OCI-LY7 (cell line): ENCODE results near the gene CMTM4.

Source experiments
- EZH2phosphoT487 ChIP-seq: fragments of 200-600 bp; sonication (generic); IDR thresholded peaks from 2 replicates; pipeline ENCODE4 v1.6.1; 2018; ENCODE audit warnings: low read depth, borderline replicate concordance, mild to moderate bottlenecking, mixed run types, antibody characterized with exemption, low read length, moderate library complexity, mixed read lengths
- TF ChIP-seq, protein P1 (sequence below): fragments of 200-600 bp; sonication (generic); conservative IDR thresholded peaks from 2 replicates; pipeline ENCODE4 v1.5.1; 2014; ENCODE audit warnings: mild to moderate bottlenecking, antibody characterized with exemption, low read length, moderate library complexity, mixed read lengths

DNA sequence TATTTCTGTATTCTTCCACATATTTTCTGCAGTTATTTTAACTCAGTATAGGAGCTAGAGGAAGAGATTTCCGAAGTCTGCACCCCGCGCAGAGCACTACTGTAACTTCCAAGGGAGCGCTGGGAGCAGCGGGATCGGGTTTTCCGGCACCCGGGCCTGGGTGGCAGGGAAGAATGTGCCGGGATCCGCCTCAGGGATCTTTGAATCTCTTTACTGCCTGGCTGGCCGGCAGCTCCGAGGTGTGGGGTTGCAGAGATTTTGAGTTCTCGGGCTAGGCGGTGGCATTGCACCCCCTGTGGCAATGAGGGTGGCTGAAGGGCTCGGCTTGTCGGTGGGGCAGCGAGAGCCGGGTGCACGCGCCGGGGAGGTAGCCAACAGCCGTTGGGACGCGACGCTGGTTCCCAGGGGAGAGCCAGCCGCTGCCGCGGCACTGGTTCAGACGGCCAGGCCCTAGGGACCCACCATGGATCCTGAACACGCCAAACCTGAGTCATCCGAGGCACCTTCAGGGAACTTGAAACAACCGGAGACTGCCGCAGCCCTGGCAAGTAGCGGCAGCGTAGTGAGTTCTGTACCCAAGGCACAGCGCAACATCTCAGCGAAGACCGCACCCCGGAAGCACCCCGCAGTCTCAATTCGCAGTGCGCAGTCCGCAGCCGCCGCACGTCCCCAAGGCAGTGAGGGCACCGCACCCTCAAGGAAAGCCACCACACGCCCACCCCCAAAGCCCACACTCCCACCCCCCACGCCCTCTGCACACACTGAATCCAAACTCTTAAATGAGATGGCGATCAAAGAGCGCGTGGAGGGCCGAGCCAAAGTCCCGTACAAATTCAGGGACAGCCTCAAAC is 130.3 kb downstream of the CMTM4 start, which contains the start of gene CMTM1:
- TF ChIP-seq, protein P1, sequence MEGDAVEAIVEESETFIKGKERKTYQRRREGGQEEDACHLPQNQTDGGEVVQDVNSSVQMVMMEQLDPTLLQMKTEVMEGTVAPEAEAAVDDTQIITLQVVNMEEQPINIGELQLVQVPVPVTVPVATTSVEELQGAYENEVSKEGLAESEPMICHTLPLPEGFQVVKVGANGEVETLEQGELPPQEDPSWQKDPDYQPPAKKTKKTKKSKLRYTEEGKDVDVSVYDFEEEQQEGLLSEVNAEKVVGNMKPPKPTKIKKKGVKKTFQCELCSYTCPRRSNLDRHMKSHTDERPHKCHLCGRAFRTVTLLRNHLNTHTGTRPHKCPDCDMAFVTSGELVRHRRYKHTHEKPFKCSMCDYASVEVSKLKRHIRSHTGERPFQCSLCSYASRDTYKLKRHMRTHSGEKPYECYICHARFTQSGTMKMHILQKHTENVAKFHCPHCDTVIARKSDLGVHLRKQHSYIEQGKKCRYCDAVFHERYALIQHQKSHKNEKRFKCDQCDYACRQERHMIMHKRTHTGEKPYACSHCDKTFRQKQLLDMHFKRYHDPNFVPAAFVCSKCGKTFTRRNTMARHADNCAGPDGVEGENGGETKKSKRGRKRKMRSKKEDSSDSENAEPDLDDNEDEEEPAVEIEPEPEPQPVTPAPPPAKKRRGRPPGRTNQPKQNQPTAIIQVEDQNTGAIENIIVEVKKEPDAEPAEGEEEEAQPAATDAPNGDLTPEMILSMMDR, result no peak
- TF ChIP-seq EZH2phosphoT487, result no peak
